Posterior vena cava (tissue), 2 donors: ENCODE measurements around the gene ZSWIM5. TPM values are rescaled to one million over a fixed set of nuclear protein-coding genes. Genes with fewer than 3 reads are reported as not detected.
A peak's percentile ranks its signal among the peaks of the same experiment; 100 is the strongest.

Experiments used
- DNase-seq: peaks from one replicate; pipeline ENCODE4 v3.0.0-alpha.2; 2020; ENCODE audit warnings: low spot score
- intact Hi-C, 2 donors: fragments of 100-400 bp; cut with DNase I; formaldehyde crosslinking; loops; one replicate each; pipeline versions ENCODE4 v1.14.1 to v1.14.2; 2022 to 2023
- total RNA-seq, 2 donors: library from RNA; stranded (reverse); fragmentation: NEBNext Ultra II Directional; extraction: Animal tissue kit (Norgen Biotek cat#: 25700); gene quantifications; one replicate each; pipeline ENCODE4 v1.2.1, GENCODE V29; 2021
- donor health status: DM: yes; HTN: yes; CAD: no.
- donor health status: DM: yes; HTN: yes; CAD: no.

ZSWIM5 gene
- total RNA-seq, 2 donors from 2014 or later = 1.9 to 2.4 TPM

GRCh38 chr1:45044916-45045315 lies 161.5 kb downstream of the ZSWIM5 start:
- no peak for DNase-seq
- intact Hi-C loops = no loop called here

GRCh38 chr1:45043094-45043493 lies 163.3 kb downstream of the ZSWIM5 start:
- DNase-seq = no peak
- intact Hi-C loops = no loop called here

- intact Hi-C loops = no loop called here
Observed at GRCh38 chr1:45040297-45040696, 166.1 kb downstream of the ZSWIM5 start.

GRCh38 chr1:45038661-45039364 lies 167.6 kb downstream of the ZSWIM5 start:
- intact Hi-C loops = no loop called here
- DNase-seq = no peak

More at GRCh38 chr1:45040297-45040696, 166.1 kb downstream of the ZSWIM5 start:
- DNase-seq = no peak

- intact Hi-C loops = no loop called here
- no peak for DNase-seq
Observed at GRCh38 chr1:45038240-45038639, 168.2 kb downstream of the ZSWIM5 start.

- intact Hi-C loops = no loop called here
- no peak for DNase-seq
Observed at GRCh38 chr1:45037456-45037855, 168.9 kb downstream of the ZSWIM5 start.

GRCh38 chr1:45035631-45036301 lies 170.6 kb downstream of the ZSWIM5 start:
- no peak for DNase-seq
- intact Hi-C loops = no loop called here

- DNase-seq = no peak
- intact Hi-C loops = no loop called here
Observed at GRCh38 chr1:45033356-45033755, 173.0 kb downstream of the ZSWIM5 start.

GRCh38 chr1:45032837-45033236 lies 173.6 kb downstream of the ZSWIM5 start:
- intact Hi-C loops = no loop called here
- no peak for DNase-seq

- intact Hi-C loops = no loop called here
- no peak for DNase-seq
Observed at GRCh38 chr1:45026446-45026845, 180.0 kb downstream of the ZSWIM5 start.

- DNase-seq = no peak
- intact Hi-C loops = no loop called here
Observed at GRCh38 chr1:45023663-45024062, 182.7 kb downstream of the ZSWIM5 start.

- intact Hi-C loops = loop anchor here in 1 of 2 donors (10.0 kb wide), 2 partner anchors 184 to 476 kb away; partner anchors contain the start of gene TESK2
- DNase-seq = peak; percentile 82
Observed at GRCh38 chr1:45018599-45019230, 187.7 kb downstream of the ZSWIM5 start.

GRCh38 chr1:45016767-45017166 lies 189.6 kb downstream of the ZSWIM5 start:
- no peak for DNase-seq
- intact Hi-C loops = loop anchor here in 1 of 2 donors (10.0 kb wide), 2 partner anchors 182 to 478 kb away; partner anchors contain the start of gene TESK2

- intact Hi-C loops = loop anchor here in 1 of 2 donors (10.0 kb wide), 2 partner anchors 181 to 479 kb away; partner anchors contain the start of gene TESK2
- no peak for DNase-seq
Observed at GRCh38 chr1:45016090-45016697, 190.2 kb downstream of the ZSWIM5 start.

- intact Hi-C loops = loop anchor here (2.0 to 10.0 kb wide), 3 partner anchors 181 to 479 kb away; partner anchors contain the start of gene TESK2 (in 1 of the 2)
- no peak for DNase-seq
Observed at GRCh38 chr1:45015683-45016082, 190.7 kb downstream of the ZSWIM5 start.

- intact Hi-C loops = loop anchor here (2.0 to 10.0 kb wide), 5 partner anchors 180 to 558 kb away; partner anchors contain the start of gene TESK2 (in 1 of the 2)
Observed at GRCh38 chr1:45014321-45015028, 191.9 kb downstream of the ZSWIM5 start.

GRCh38 chr1:45013551-45014209 lies 192.7 kb downstream of the ZSWIM5 start:
- intact Hi-C loops = loop anchor here (2.0 to 10.0 kb wide), 7 partner anchors 57 to 559 kb away; partner anchors contain the start of gene TESK2 (in 1 of the 2)
- DNase-seq = no peak

More at GRCh38 chr1:45014321-45015028, 191.9 kb downstream of the ZSWIM5 start:
- peak; percentile 89 for DNase-seq

- peak; percentile 90 for DNase-seq
- intact Hi-C loops = loop anchor here (2.0 to 10.0 kb wide), 6 partner anchors 58 to 560 kb away; partner anchors contain the start of gene TESK2 (in 1 of the 2)
Observed at GRCh38 chr1:45012639-45013278, 193.6 kb downstream of the ZSWIM5 start.
